Ovary (tissue), 3 donors: ENCODE results near the gene SLC35E4.

Experiments
- EP300 ChIP-seq: sonication (generic); formaldehyde crosslinking; IDR thresholded peaks from one replicate; pipeline ENCODE4 v1.6.1; 2017; ENCODE audit warnings: antibody characterized with exemption
- POLR2A ChIP-seq: fragments of 450-650 bp; IDR thresholded peaks from one replicate; pipeline ENCODE4 v1.6.1; 2017; ENCODE audit warnings: antibody characterized with exemption, mild to moderate bottlenecking, moderate library complexity
- TF ChIP-seq, protein P1 (sequence below), 3 donors: fragments of 450-650 bp in 2 of 3; fragments of 200-600 bp in 1 of 3; IDR thresholded peaks; one replicate each; pipeline versions ENCODE4 v1.5.1 to v1.8.0; 2016 to 2022; ENCODE audit warnings: antibody characterized with exemption in 3 of 3, mild to moderate bottlenecking in 1 of 3
- donor health status: DM: no; HTN: no; CAD: no.

DNA sequence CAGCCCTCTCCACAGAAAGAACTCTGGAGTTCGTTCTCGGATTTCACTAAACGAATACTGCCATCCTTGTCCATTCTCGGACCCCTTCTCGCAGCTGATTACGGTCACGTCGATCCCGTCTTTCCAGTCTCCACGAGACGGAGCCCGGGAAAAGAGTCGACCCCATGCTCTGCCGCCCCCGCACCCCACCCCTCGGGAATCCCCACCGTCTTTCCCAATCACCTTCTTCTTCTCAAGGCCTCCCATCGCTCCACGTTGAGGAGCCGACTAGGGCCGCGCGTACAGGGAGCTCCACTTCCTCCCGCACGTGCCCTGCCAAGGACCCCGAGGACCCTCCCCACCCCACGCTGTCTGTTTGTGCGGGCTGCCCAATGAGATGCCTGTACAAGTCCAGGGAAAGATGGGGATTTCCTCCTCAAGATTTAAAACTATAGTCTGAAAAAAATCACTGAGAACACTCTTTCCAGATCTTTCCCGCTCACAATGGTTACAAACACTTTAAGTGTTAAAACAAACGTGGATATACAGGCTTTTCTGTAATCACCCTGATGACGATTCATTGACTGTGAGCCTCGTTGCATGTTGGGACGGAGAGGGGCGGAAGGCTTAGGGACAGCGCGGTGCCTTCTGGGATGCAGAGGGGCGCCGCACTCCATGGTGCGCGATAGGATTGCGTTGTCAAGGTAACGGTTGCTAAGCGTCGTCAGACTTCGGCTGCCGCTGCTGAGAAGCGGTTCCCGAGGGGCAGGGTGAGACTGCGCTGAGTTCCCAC lies 43.8 kb upstream of the SLC35E4 start, which contains the start of gene PES1:
- TF ChIP-seq, protein P1, sequence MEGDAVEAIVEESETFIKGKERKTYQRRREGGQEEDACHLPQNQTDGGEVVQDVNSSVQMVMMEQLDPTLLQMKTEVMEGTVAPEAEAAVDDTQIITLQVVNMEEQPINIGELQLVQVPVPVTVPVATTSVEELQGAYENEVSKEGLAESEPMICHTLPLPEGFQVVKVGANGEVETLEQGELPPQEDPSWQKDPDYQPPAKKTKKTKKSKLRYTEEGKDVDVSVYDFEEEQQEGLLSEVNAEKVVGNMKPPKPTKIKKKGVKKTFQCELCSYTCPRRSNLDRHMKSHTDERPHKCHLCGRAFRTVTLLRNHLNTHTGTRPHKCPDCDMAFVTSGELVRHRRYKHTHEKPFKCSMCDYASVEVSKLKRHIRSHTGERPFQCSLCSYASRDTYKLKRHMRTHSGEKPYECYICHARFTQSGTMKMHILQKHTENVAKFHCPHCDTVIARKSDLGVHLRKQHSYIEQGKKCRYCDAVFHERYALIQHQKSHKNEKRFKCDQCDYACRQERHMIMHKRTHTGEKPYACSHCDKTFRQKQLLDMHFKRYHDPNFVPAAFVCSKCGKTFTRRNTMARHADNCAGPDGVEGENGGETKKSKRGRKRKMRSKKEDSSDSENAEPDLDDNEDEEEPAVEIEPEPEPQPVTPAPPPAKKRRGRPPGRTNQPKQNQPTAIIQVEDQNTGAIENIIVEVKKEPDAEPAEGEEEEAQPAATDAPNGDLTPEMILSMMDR (IDR thresholded peaks at IDR 0.05) = no peak
- TF ChIP-seq POLR2A = peak; percentile 23
- TF ChIP-seq EP300 = no peak
